ENCODE measurements around the gene TMEM95.

TMEM95 gene

GRCh38 chr17:7379134-7379533 lies 24.2 kb downstream of the TMEM95 start:
- DNase-seq (ENCODE audit: low spot score), result no peak

GRCh38 chr17:7380321-7380720 lies 25.4 kb downstream of the TMEM95 start:
- DNase-seq (ENCODE audit: low spot score), result no peak

- DNase-seq (ENCODE audit: low spot score), result no peak
Observed at GRCh38 chr17:7380855-7381683, 26.1 kb downstream of the TMEM95 start, which contains the start of gene TNK1. TNK1 (plus strand) TSS chr17:7381089; CDS start chr17:7382927, 1,838 bp downstream.

GRCh38 chr17:7382901-7383300 lies 27.9 kb downstream of the TMEM95 start:
- DNase-seq (ENCODE audit: low spot score), result no peak

GRCh38 chr17:7383371-7383741 lies 28.4 kb downstream of the TMEM95 start:
- DNase-seq (ENCODE audit: low spot score), result no peak

- no peak for DNase-seq (ENCODE audit: low spot score)
Observed at GRCh38 chr17:7383742-7384488, 29.0 kb downstream of the TMEM95 start.

GRCh38 chr17:7384489-7385081 lies 29.6 kb downstream of the TMEM95 start:
- no peak for DNase-seq (ENCODE audit: low spot score)

GRCh38 chr17:7388856-7389255 lies 33.9 kb downstream of the TMEM95 start:
- DNase-seq (ENCODE audit: low spot score), result no peak

- DNase-seq (ENCODE audit: low spot score), result no peak
Observed at GRCh38 chr17:7389924-7390910, 35.3 kb downstream of the TMEM95 start.

GRCh38 chr17:7391307-7391706 lies 36.4 kb downstream of the TMEM95 start:
- no peak for DNase-seq (ENCODE audit: low spot score)

- no peak for DNase-seq (ENCODE audit: low spot score)
Observed at GRCh38 chr17:7392696-7393612, 38.0 kb downstream of the TMEM95 start.

GRCh38 chr17:7393613-7394451 lies 38.9 kb downstream of the TMEM95 start:
- no peak for DNase-seq (ENCODE audit: low spot score)

GRCh38 chr17:7394452-7395191 lies 39.7 kb downstream of the TMEM95 start, which contains the start of gene PLSCR3:
PLSCR3 (minus strand) TSS chr17:7394525; CDS start chr17:7394110, 415 bp downstream.
- peak; percentile 77 for DNase-seq (ENCODE audit: low spot score)

- no peak for DNase-seq (ENCODE audit: low spot score)
Observed at GRCh38 chr17:7396147-7396546, 41.2 kb downstream of the TMEM95 start.

GRCh38 chr17:7398612-7399011 lies 43.7 kb downstream of the TMEM95 start:
- no peak for DNase-seq (ENCODE audit: low spot score)

GRCh38 chr17:7403043-7403726 lies 48.2 kb downstream of the TMEM95 start:
- peak; percentile 32 for DNase-seq (ENCODE audit: low spot score)

GRCh38 chr17:7403727-7403976 lies 48.7 kb downstream of the TMEM95 start:
- peak; percentile 48 for DNase-seq (ENCODE audit: low spot score)

- DNase-seq (ENCODE audit: low spot score), result peak; percentile 99
Observed at GRCh38 chr17:7403977-7404736, 49.2 kb downstream of the TMEM95 start, which contains the start of gene TMEM256. TMEM256 (minus strand) TSS chr17:7404097; CDS start chr17:7404084, 13 bp downstream.
